Cerebellar nuclear complex (tissue), 1 donor: ENCODE results near the gene LRCH4.
"Not testable (repeated sequence)": the region's sequence is repeated elsewhere in the genome, so short reads cannot be mapped to it uniquely, and the experiment has no call there.

Experiments
- DNase-seq, 2 experiments: peaks; one replicate each; lab custom pipeline; 2025; lab: John Stamatoyannopoulos, UW

The LRCH4 gene

GRCh38 chr7:100544967-100545359 is 41.0 kb downstream of the LRCH4 start:
- DNase-seq = no peak

GRCh38 chr7:100544386-100544785 is 41.5 kb downstream of the LRCH4 start:
- DNase-seq = no peak

- DNase-seq = no peak
These were observed 42.3 kb downstream of the LRCH4 start for GRCh38 chr7:100543586-100543985.

GRCh38 chr7:100541309-100541708 is 44.6 kb downstream of the LRCH4 start:
- not testable (repeated sequence) for DNase-seq

GRCh38 chr7:100540073-100540723 is 45.7 kb downstream of the LRCH4 start:
- no peak for DNase-seq

GRCh38 chr7:100539436-100540006 is 46.4 kb downstream of the LRCH4 start:
- DNase-seq = no peak

GRCh38 chr7:100538654-100539435 is 47.1 kb downstream of the LRCH4 start, which contains the start of gene AGFG2:
TSS of gene AGFG2 (plus strand) at chr7:100539203. CDS start at chr7:100539347, 144 bp downstream.
- peak; percentile 95 to 100 for DNase-seq

GRCh38 chr7:100538348-100538653 is 47.6 kb downstream of the LRCH4 start:
- DNase-seq = no peak

GRCh38 chr7:100536695-100537094 is 49.2 kb downstream of the LRCH4 start:
- DNase-seq = not testable (repeated sequence)

- not testable (repeated sequence) for DNase-seq
These were observed 49.9 kb downstream of the LRCH4 start for GRCh38 chr7:100535982-100536381.

GRCh38 chr7:100532165-100533022 is 53.5 kb downstream of the LRCH4 start:
- no peak for DNase-seq

- DNase-seq = not testable (repeated sequence)
These were observed 57.6 kb downstream of the LRCH4 start for GRCh38 chr7:100528108-100528866.
